Natural killer cell treated with Interleukin-12 subunit alpha and Interleukin-12 subunit beta and Interleukin-15 and Interleukin-18, amount 100 ng/mL, for 72 hours (primary cell): ENCODE measurements around the gene LAMTOR1. TPM values are rescaled to one million over a fixed set of nuclear protein-coding genes. Genes with fewer than 3 reads are reported as not detected.

Experiments
- ATAC-seq, 2 donors: fragments of 150-1000 bp; cut with Tn5 transposase in 1 of 2; sonication (Bioruptor Pico), chemical (Tn5 transposase) in 1 of 2; 2 replicates each; pipeline ENCODE4 v1.10.0; 2021
- DNase-seq: peaks from one replicate; pipeline ENCODE4 v3.0.0; 2022; ENCODE audit warnings: low spot score
- H3K27ac Mint-ChIP-seq, 2 donors: 1 replicate in 1 of 2; 2 replicates in 1 of 2; pipeline ENCODE4 v1.8.0; 2022; ENCODE audit warnings: mixed read lengths in 2 of 2, mild to moderate bottlenecking in 1 of 2, moderate library complexity in 1 of 2
- H3K27me3 Mint-ChIP-seq, 2 donors: 1 replicate in 1 of 2; 2 replicates in 1 of 2; pipeline ENCODE4 v1.8.0; 2022; ENCODE audit warnings: mixed read lengths in 2 of 2
- H3K36me3 Mint-ChIP-seq: one replicate; pipeline ENCODE4 v1.8.0; 2022; ENCODE audit warnings: mixed read lengths
- H3K4me1 Mint-ChIP-seq, 2 donors: 1 replicate in 1 of 2; 2 replicates in 1 of 2; pipeline ENCODE4 v1.8.0; 2022; ENCODE audit warnings: low read depth in 2 of 2, mixed read lengths in 2 of 2, mild to moderate bottlenecking in 1 of 2
- H3K4me3 Mint-ChIP-seq: one replicate; pipeline ENCODE4 v1.8.0; 2022; ENCODE audit warnings: mixed read lengths
- H3K9me3 Mint-ChIP-seq: 2 replicates; pipeline ENCODE4 v1.8.0; 2022; ENCODE audit warnings: mixed read lengths
- total RNA-seq, 2 donors: library from RNA; stranded (reverse); gene quantifications; one replicate each; pipeline ENCODE4 v1.2.3, GENCODE V29; 2022

LAMTOR1 gene
- total RNA-seq, 2 donors from 2014 or later: 65.7 to 66.9 TPM

- Mint-ChIP-seq H3K36me3 (peaks cover 13% of the 10 kb centered on the region), H3K27ac (no peak overlapping the region), H3K27me3 (peaks cover 17 to 21% of the 10 kb centered on the region in 2 donors), H3K4me3 (no peak overlapping the region), H3K4me1 (no peaks in the 10 kb centered on the region), H3K9me3 (peaks cover 4% of the 10 kb centered on the region)
- DNase-seq: no peak
- no peak for ATAC-seq
Measured at GRCh38 chr11:72132646-72133045, 29.5 kb upstream of the LAMTOR1 start.

- ATAC-seq: no peak
- peaks cover 4% of the 10 kb centered on the region for H3K9me3 Mint-ChIP-seq
- H3K4me1 Mint-ChIP-seq: no peaks in the 10 kb centered on the region
- DNase-seq: no peak
- peaks cover 13% of the 10 kb centered on the region for H3K36me3 Mint-ChIP-seq
- peaks cover 19 to 21% of the 10 kb centered on the region in 2 donors for H3K27me3 Mint-ChIP-seq
- H3K27ac Mint-ChIP-seq: no peak overlapping the region
- no peak overlapping the region for H3K4me3 Mint-ChIP-seq
Measured at GRCh38 chr11:72129381-72129780, 26.3 kb upstream of the LAMTOR1 start.

GRCh38 chr11:72127923-72128322, 24.8 kb upstream of the LAMTOR1 start:
- no peak for ATAC-seq
- Mint-ChIP-seq H3K4me1 (no peaks in the 10 kb centered on the region), H3K36me3 (peaks cover 13% of the 10 kb centered on the region), H3K9me3 (peaks cover 4% of the 10 kb centered on the region), H3K27ac (no peak overlapping the region), H3K4me3 (no peak overlapping the region), H3K27me3 (peaks cover 13 to 18% of the 10 kb centered on the region in 2 donors)
- no peak for DNase-seq

GRCh38 chr11:72125956-72126355, 22.9 kb upstream of the LAMTOR1 start:
- Mint-ChIP-seq H3K27ac (no peak overlapping the region), H3K4me1 (no peaks in the 10 kb centered on the region), H3K4me3 (no peak overlapping the region), H3K36me3 (peaks cover 13% of the 10 kb centered on the region), H3K27me3 (peaks cover 16% of the 10 kb centered on the region in 2 donors), H3K9me3 (peaks cover 4% of the 10 kb centered on the region)
- ATAC-seq (no peak), DNase-seq (no peak)

- ATAC-seq (no peak), DNase-seq (no peak)
- H3K27me3 Mint-ChIP-seq: peaks cover 13% of the 10 kb centered on the region in 2 donors
- H3K4me1 Mint-ChIP-seq: no peaks in the 10 kb centered on the region
- H3K9me3 Mint-ChIP-seq: peaks cover 4% of the 10 kb centered on the region
- H3K27ac Mint-ChIP-seq: no peak overlapping the region
- peaks cover 9% of the 10 kb centered on the region for H3K36me3 Mint-ChIP-seq
- H3K4me3 Mint-ChIP-seq: no peak overlapping the region
Measured at GRCh38 chr11:72124046-72124445, 20.9 kb upstream of the LAMTOR1 start.

GRCh38 chr11:72123117-72123653, 20.1 kb upstream of the LAMTOR1 start:
- DNase-seq (no peak), ATAC-seq (no peak)
- Mint-ChIP-seq H3K27ac (no peak overlapping the region), H3K9me3 (no peaks in the 10 kb centered on the region), H3K36me3 (peaks cover under 1% of the 10 kb centered on the region), H3K27me3 (peaks cover 6 to 8% of the 10 kb centered on the region in 2 donors), H3K4me1 (no peaks in the 10 kb centered on the region), H3K4me3 (no peak overlapping the region)

GRCh38 chr11:72122607-72123006, 19.5 kb upstream of the LAMTOR1 start:
- ATAC-seq (no peak), DNase-seq (no peak)
- H3K27ac Mint-ChIP-seq: no peak overlapping the region
- H3K4me1 Mint-ChIP-seq: no peaks in the 10 kb centered on the region
- no peaks in the 10 kb centered on the region for H3K36me3 Mint-ChIP-seq
- H3K4me3 Mint-ChIP-seq: no peak overlapping the region
- peaks cover 6 to 8% of the 10 kb centered on the region in 2 donors for H3K27me3 Mint-ChIP-seq
- H3K9me3 Mint-ChIP-seq: no peaks in the 10 kb centered on the region

- Mint-ChIP-seq H3K4me3 (no peak overlapping the region), H3K27ac (no peak overlapping the region), H3K4me1 (no peaks in the 10 kb centered on the region), H3K9me3 (no peaks in the 10 kb centered on the region), H3K36me3 (no peaks in the 10 kb centered on the region), H3K27me3 (peaks cover 6 to 13% of the 10 kb centered on the region in 2 donors)
- no peak for ATAC-seq
- DNase-seq: no peak
Measured at GRCh38 chr11:72120930-72121329, 17.8 kb upstream of the LAMTOR1 start.

- no peaks in the 10 kb centered on the region for H3K4me1 Mint-ChIP-seq
Measured at GRCh38 chr11:72119198-72119597, 16.1 kb upstream of the LAMTOR1 start.

GRCh38 chr11:72116019-72116755, 13.1 kb upstream of the LAMTOR1 start:
- Mint-ChIP-seq H3K4me1 (peaks cover 15 to 21% of the 10 kb centered on the region in 2 donors), H3K36me3 (no peaks in the 10 kb centered on the region), H3K27me3 (peaks cover 15 to 16% of the 10 kb centered on the region in 2 donors), H3K4me3 (no peak overlapping the region), H3K9me3 (no peaks in the 10 kb centered on the region), H3K27ac (no peak overlapping the region)
- DNase-seq (no peak), ATAC-seq (no peak)

More at GRCh38 chr11:72119198-72119597, 16.1 kb upstream of the LAMTOR1 start:
- peaks cover 11 to 16% of the 10 kb centered on the region in 2 donors for H3K27me3 Mint-ChIP-seq
- ATAC-seq (no peak), DNase-seq (no peak)
- H3K9me3 Mint-ChIP-seq: no peaks in the 10 kb centered on the region
- H3K27ac Mint-ChIP-seq: no peak overlapping the region
- H3K36me3 Mint-ChIP-seq: no peaks in the 10 kb centered on the region
- H3K4me3 Mint-ChIP-seq: no peak overlapping the region

GRCh38 chr11:72114570-72114969, 11.5 kb upstream of the LAMTOR1 start:
- Mint-ChIP-seq H3K4me1 (peaks cover 21 to 30% of the 10 kb centered on the region in 2 donors), H3K27me3 (peaks cover 10 to 12% of the 10 kb centered on the region in 2 donors), H3K9me3 (no peaks in the 10 kb centered on the region), H3K4me3 (no peak overlapping the region), H3K36me3 (peaks cover 6% of the 10 kb centered on the region), H3K27ac (peak overlapping the region in 1 of 2 donors; percentile 94)
- no peak for ATAC-seq
- DNase-seq: no peak

GRCh38 chr11:72112978-72113808, 10.1 kb upstream of the LAMTOR1 start:
- peaks cover 10 to 12% of the 10 kb centered on the region in 2 donors for H3K27me3 Mint-ChIP-seq
- peaks cover 6% of the 10 kb centered on the region for H3K36me3 Mint-ChIP-seq
- no peak for DNase-seq
- peak overlapping the region; percentile 94 to 95 for H3K27ac Mint-ChIP-seq
- peak overlapping the region; percentile 88 for H3K4me3 Mint-ChIP-seq
- no peak for ATAC-seq
- H3K9me3 Mint-ChIP-seq: no peaks in the 10 kb centered on the region
- H3K4me1 Mint-ChIP-seq: peaks cover 21 to 30% of the 10 kb centered on the region in 2 donors

GRCh38 chr11:72112143-72112977, 9.3 kb upstream of the LAMTOR1 start, which contains the start of gene ANAPC15:
TSS of gene ANAPC15 (minus strand) at chr11:72112695. CDS start at chr11:72111276, 1,419 bp downstream.
- Mint-ChIP-seq H3K27me3 (peaks cover 10 to 12% of the 10 kb centered on the region in 2 donors), H3K27ac (peak within 1 kb of the TSS; percentile 94 to 95), H3K4me3 (peak within 1 kb of the TSS; percentile 88), H3K4me1 (peaks cover 21 to 30% of the 10 kb centered on the region in 2 donors), H3K36me3 (peaks cover 6% of the 10 kb centered on the region), H3K9me3 (no peaks in the 10 kb centered on the region)
- ATAC-seq: peak; percentile 95 to 96
- peak; percentile 98 for DNase-seq
